ENCODE results near the gene PRPSAP2.

The PRPSAP2 gene

DNA sequence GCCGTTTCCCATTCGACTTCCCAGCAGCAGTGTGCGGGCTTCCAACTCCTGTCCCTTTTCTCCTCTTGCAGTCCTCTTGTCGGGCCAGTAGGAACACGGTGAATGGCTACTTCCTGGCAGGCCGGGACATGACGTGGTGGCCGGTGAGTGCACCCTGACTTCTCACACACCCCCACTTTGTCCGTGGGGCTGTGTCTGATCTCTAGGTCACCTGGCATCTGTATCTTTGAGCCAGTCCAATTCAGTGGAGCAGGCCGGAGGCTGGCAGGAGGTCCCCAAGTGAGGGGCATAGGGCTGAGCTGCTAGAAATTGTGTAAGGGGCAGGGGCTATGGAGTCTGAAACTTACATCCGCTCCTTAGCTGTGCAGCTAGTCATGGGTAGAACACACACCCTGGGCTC is 100.7 kb downstream of the PRPSAP2 start:
- TF ChIP-seq, protein P1, sequence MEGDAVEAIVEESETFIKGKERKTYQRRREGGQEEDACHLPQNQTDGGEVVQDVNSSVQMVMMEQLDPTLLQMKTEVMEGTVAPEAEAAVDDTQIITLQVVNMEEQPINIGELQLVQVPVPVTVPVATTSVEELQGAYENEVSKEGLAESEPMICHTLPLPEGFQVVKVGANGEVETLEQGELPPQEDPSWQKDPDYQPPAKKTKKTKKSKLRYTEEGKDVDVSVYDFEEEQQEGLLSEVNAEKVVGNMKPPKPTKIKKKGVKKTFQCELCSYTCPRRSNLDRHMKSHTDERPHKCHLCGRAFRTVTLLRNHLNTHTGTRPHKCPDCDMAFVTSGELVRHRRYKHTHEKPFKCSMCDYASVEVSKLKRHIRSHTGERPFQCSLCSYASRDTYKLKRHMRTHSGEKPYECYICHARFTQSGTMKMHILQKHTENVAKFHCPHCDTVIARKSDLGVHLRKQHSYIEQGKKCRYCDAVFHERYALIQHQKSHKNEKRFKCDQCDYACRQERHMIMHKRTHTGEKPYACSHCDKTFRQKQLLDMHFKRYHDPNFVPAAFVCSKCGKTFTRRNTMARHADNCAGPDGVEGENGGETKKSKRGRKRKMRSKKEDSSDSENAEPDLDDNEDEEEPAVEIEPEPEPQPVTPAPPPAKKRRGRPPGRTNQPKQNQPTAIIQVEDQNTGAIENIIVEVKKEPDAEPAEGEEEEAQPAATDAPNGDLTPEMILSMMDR (IDR thresholded peaks at IDR 0.05; ENCODE audit: control insufficient read depth, extremely low read depth, insufficient read depth), result no peak
- H3K4me3 ChIP-seq (ENCODE audit: low read depth, low read length), result no peak overlapping the region
- DNase-seq (ENCODE audit: low read depth), result no peak

DNA sequence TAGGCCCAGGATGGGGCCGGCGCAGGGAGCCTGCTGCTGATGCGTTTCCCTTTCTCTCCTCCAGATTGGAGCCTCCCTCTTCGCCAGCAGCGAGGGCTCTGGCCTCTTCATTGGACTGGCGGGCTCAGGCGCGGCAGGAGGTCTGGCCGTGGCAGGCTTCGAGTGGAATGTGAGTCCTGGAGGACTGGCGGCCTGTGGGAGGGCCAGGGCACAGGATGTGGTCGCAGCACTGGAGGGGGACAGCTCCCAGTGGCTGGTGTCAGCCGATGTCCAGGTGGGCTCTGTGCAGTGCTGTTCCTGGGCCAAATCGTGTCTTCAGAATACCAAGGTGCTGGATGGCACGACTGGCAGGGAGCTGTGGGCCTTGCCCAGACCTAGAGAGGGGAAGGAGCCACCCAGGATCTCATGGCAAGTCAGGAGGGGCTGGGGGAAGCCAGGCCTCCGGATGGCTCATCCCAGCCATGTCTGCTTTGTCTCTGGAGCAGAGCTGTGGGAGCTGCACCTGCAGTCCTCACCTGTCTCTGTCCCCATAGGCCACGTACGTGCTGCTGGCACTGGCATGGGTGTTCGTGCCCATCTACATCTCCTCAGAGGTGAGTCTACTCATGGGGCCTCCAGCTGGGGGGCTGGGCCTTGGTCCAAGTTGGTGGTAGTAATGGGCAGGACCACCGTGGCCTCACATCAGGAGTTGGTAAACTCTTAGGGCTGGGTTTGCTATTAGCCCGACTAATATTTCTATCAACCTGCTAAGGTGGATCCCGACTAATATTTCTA is 101.3 kb downstream of the PRPSAP2 start:
- no peak overlapping the region for H3K4me3 ChIP-seq (ENCODE audit: low read depth, low read length)
- DNase-seq (ENCODE audit: low read depth), result no peak
- TF ChIP-seq, protein P1 (IDR thresholded peaks at IDR 0.05; ENCODE audit: control insufficient read depth, extremely low read depth, insufficient read depth), result no peak

DNA sequence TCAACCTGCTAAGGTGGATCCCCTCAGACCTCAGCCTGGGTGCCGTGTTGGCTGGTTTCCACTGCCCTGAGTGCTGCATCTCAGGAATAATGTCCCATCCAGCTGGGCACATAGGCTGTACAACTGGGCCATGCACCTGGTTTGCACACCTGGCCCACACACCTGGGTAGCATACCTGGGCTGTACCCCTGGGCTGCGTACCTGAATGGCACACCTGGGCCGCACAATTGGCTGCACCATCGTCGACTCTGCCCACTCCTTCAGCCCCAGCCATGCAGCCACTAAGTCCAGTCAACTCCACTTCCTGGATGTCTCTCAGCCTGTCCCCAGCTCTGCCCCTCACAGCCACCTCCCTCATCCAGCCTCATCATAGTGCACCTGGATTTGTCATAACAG is 101.9 kb downstream of the PRPSAP2 start:
- TF ChIP-seq, protein P1 (IDR thresholded peaks at IDR 0.05; ENCODE audit: control insufficient read depth, extremely low read depth, insufficient read depth), result no peak
- no peak overlapping the region for H3K4me3 ChIP-seq (ENCODE audit: low read depth, low read length)
- no peak for DNase-seq (ENCODE audit: low read depth)

DNA sequence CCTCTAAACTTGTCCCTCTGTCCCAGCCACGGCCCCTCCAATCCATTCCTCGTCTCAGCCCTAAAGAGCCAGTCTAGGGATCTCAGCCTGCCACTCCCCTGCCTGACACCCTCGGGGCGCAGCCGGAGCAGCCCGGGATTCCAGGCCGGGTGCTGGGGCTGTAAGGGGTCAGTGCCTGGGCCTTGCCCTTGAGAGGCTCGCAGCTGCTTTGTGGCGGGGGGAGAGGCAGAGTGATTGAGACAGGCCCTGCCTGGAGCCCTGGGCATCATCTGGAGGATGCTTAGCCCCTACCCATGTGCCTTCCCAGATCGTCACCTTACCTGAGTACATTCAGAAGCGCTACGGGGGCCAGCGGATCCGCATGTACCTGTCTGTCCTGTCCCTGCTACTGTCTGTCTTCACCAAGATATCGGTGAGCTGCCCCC is 102.3 kb downstream of the PRPSAP2 start:
- DNase-seq (ENCODE audit: low read depth), result no peak
- TF ChIP-seq, protein P1 (IDR thresholded peaks at IDR 0.05; ENCODE audit: control insufficient read depth, extremely low read depth, insufficient read depth), result no peak
- no peak overlapping the region for H3K4me3 ChIP-seq (ENCODE audit: low read depth, low read length)

DNA sequence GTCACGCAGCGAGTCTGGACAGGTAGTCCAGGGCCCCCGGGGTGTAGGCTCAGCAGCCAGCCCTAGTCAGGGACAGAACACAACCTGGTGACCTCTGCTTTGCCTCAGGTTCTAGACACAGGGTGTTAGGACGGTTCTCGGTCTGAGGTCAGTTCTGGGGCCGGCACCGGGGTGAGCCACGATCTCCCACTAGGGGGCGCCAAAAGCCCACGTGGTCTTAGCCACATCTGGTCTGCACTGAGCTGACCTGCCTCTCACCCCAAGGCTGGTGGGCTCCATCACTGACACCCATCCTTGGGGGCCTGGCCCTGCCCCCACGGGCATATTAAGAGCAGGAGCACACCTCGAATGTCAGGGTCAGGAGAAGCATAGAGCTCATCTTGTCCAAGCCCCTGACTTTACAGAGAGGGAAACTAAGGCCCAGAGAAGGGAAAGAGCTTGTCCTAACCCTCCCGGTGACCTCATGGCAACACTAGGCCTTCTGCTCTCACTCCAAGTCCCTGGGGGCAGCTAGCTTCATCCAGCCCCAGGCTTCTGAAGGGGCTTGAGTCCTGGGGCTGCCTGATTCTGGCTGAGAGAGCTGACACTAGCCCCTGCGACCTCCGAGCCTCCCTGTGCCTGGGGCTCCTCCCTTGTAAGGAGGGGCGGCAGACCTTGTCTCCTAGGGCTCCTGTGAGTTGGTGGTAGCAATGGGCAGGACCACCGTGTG is 103.0 kb downstream of the PRPSAP2 start:
- TF ChIP-seq, protein P1 (IDR thresholded peaks at IDR 0.05; ENCODE audit: control insufficient read depth, extremely low read depth, insufficient read depth), result peak; percentile 84
- no peak overlapping the region for H3K4me3 ChIP-seq (ENCODE audit: low read depth, low read length)
- no peak for DNase-seq (ENCODE audit: low read depth)

DNA sequence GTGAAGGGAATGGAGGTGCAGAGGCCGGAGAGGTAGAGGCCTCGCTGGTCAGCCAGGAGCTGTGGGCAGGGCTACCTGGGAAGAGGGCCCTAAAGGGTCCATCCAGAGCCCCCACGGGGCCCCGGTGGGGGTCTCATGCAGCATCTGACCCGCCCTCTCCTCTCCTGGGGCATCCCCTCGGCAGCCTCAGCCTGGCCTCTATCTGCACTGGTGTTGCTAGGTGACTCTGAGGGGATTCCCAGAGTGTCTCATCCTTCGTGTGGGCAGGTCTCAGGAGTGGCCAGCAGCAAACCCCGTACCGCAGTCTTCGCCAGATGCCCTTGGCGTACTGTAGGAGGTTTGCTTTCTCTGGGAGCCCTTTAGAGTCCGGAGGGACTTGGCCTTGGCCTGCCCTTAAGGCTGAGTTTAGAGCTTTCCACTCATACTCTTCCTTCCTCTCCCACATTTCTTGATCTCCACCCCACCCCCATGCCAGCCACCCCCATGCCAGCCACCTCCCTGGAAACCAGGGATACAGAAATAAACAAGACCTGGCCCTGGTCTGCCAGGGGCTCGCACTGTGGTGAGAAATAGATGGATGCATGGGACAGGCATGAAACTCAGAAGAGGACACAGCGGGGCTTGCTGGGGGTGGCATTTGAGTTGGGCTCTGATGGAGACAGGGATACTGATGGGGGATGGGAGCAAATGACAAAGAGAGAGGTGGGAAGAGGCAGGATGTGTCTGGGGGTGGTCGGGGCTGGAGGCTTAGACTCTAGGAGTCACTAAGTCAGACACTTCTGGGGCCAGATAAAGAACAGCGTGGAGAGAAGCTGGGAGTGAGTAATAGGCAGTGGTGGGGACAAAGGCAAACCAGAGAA is 103.9 kb downstream of the PRPSAP2 start:
- TF ChIP-seq, protein P1 (IDR thresholded peaks at IDR 0.05; ENCODE audit: control insufficient read depth, extremely low read depth, insufficient read depth), result no peak
- H3K4me3 ChIP-seq (ENCODE audit: low read depth, low read length), result no peak overlapping the region
- no peak for DNase-seq (ENCODE audit: low read depth)
